IPS-15b (cell line): ENCODE measurements around the gene MRTFB.
"Not testable (repeated sequence)": the region's sequence is repeated elsewhere in the genome, so short reads cannot be mapped to it uniquely, and the experiment has no call there.

Experiments
- H3K27me3 ChIP-seq: one replicate; pipeline ENCODE4 v1.6.1; 2013; ENCODE audit warnings: low read length; ENCODE audit not compliant: control insufficient read depth, insufficient read depth
- H3K36me3 ChIP-seq: one replicate; pipeline ENCODE4 v1.6.1; 2013; ENCODE audit warnings: low read length; ENCODE audit not compliant: control insufficient read depth, insufficient read depth
- H3K4me1 ChIP-seq: one replicate; pipeline ENCODE4 v1.6.1; 2013; ENCODE audit warnings: mild to moderate bottlenecking, low read length; ENCODE audit not compliant: control insufficient read depth, insufficient read depth
- H3K4me3 ChIP-seq: one replicate; pipeline ENCODE4 v1.5.1; 2013; ENCODE audit warnings: low read depth, low read length
- H3K9ac ChIP-seq: one replicate; pipeline ENCODE4 v1.6.1; 2013; ENCODE audit warnings: low read depth, mild to moderate bottlenecking, low read length
- H3K9me3 ChIP-seq: one replicate; pipeline ENCODE4 v1.6.1; 2013; ENCODE audit warnings: mild to moderate bottlenecking, low read length; ENCODE audit not compliant: control insufficient read depth, insufficient read depth

The MRTFB gene

DNA sequence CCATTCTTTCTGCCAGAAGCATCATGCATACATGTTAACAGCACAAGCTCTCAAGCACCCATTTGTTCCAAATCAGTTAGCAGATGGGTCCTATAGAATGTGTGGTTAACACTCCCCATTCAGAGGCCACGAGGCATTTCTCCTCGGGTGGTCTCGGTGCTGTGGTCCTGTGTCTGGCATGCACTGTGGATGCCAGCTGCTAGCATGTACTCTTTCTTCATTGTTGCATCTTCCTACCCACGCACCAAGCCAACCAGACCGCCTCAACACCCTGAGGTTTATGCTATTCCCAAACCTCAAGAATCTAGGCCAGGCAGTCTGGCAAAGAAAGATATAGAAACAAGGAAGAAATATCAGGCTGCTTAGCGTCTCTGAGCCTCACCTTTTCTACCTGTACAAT lies 27.8 kb upstream of the MRTFB start:
- no peaks in the 10 kb centered on the region for H3K4me1 ChIP-seq
- H3K4me3 ChIP-seq = no peak overlapping the region
- H3K9me3 ChIP-seq = no peaks in the 10 kb centered on the region

DNA sequence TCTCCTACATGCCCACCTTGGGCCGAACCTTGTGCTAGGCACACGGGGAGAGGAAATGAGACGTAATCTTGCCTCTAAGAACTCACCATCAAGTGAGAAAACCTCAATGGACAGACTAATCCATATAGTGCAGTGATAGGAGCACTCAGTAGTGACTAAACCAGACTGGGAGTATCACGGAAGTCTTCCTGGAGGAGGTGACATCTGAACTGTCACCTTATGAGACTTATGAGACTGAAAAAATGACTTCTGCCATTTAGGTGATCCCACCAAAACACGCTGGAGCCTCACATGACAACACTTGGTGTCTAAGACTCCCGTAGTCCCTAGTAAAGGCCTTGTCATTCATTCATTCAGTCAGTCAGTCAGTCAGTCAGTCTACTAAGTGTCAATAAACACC lies 27.3 kb upstream of the MRTFB start:
- no peaks in the 10 kb centered on the region for H3K4me1 ChIP-seq
- H3K27me3 ChIP-seq = no peaks in the 10 kb centered on the region
- H3K36me3 ChIP-seq = no peaks in the 10 kb centered on the region

More for the DNA sequence above, 27.8 kb upstream of the MRTFB start:
- Histone ChIP-seq H3K9ac (no peak overlapping the region), H3K36me3 (no peaks in the 10 kb centered on the region), H3K27me3 (no peaks in the 10 kb centered on the region)

DNA sequence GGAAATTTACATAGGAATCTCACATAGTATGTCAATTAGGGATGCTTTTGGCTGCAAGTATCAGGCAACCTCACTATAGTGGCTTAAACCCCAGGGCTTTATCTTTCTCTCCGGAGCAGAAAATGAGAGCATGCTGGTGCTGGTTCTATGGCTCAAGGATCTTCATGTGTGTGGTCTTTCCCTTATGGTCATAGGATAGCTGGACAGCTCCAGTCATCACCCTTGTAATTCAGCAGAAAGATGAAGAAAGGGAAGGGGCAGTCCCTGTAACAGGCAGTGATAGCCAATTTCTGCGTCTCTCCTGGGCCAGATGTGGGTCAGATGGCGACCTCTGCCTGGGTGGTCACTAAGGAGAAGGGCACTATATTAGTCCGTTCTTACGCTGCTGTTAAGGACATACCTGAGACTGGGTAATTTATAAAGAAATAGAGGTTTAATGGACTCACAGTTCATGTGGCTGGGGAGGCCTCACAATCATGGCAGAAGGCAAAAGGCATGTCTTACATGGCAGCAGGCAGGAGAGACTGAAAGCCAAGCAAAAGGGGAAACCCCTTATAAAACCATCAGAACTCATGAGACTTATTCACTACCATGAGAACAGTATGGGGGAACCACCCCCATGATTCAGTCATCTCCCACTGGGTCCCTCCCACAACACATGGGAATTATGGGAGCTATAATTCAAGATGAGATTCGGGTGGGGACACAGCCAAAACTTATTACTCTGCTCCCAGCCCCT lies 23.8 kb upstream of the MRTFB start:
- H3K27me3 ChIP-seq, H3K4me3 ChIP-seq, H3K9ac ChIP-seq, H3K9me3 ChIP-seq, H3K36me3 ChIP-seq: not testable (repeated sequence)
- H3K4me1 ChIP-seq = peaks cover 11% of the 10 kb centered on the region

More for the DNA sequence above, 27.3 kb upstream of the MRTFB start:
- Histone ChIP-seq H3K9me3 (no peaks in the 10 kb centered on the region), H3K9ac (no peak overlapping the region), H3K4me3 (no peak overlapping the region)

DNA sequence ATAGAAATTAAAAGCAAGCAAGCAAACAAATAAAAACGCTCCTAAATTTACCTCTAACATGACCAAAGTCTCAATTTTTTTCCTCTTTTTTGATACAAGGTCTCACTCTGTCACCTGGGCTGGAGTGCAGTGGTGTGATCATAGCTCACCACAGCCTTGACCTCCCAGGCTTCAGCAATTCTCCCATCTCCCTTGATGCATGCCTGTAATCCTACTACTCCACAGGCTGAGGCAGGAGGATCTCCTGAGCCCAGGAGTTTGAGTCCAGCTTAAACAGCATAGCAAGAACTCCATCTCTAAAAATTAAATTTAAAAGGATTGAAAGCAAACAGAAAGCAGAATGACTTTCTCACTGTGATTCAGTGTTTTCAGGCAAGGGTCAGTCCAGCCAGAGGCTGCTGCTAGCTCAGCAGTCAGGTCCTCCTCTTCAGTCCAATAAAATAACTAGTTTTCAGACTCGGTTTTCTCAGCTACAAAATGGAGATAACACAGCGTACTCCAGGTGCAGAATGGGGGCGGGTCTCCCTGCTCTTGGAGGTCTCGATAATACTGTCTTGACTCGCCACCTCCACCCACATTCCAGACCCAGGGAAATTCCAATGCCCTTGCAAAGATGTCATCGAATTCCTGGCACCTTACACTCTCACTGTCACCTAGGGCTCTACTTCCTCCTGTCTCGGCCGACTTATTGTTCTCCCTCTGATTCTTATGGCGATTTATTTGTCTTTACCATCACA lies 20.7 kb upstream of the MRTFB start:
- H3K9ac ChIP-seq = peak overlapping the region; percentile 16
- peaks cover 11% of the 10 kb centered on the region for H3K4me1 ChIP-seq
- no peaks in the 10 kb centered on the region for H3K36me3 ChIP-seq
- no peak overlapping the region for H3K4me3 ChIP-seq
- no peaks in the 10 kb centered on the region for H3K9me3 ChIP-seq
- H3K27me3 ChIP-seq = no peaks in the 10 kb centered on the region

DNA sequence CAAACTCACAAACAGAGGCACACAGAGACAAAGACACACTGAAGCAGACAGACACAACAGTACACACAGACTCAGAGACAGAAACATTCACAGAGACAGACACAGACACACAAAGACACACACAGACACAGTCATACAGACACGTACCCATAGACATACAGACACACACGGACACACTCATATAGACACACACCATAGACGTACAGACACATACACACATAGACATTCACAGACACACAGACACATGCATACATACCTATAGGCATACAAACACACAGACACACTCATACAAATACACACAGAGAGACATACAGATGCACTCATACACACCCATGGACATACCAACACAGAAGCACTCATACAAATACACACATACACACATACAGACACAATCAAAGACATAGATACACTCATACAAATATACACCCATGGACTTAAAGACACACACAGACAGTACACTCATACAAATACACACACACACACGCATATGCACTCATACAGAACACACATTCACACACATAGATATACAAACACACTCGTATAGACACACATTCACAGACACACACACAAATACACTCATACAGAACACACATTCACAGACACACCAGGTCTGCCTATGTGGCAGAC lies 19.9 kb upstream of the MRTFB start:
- no peak overlapping the region for H3K4me3 ChIP-seq
- H3K4me1 ChIP-seq = peaks cover 11% of the 10 kb centered on the region
- no peaks in the 10 kb centered on the region for H3K9me3 ChIP-seq
- no peaks in the 10 kb centered on the region for H3K36me3 ChIP-seq
- no peak overlapping the region for H3K9ac ChIP-seq
- no peaks in the 10 kb centered on the region for H3K27me3 ChIP-seq

DNA sequence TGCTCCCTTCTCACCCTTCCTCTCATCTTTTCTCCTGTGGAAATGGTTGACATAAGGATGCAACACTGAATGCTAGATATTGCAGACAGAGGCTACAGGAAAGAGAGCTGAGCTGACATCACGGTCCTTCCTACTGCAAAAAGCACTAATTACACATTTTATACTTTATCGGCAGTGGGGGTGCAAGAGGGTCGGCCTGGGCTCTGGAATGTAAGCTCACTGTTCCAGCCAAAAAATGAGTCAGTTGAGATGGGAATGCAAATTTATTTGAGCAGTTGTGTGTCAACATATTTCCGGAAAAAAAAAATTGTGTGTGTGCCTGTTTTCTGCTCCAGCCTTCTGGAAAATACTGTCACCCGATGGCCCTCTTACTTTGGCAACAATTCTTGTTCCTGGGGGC lies 14.1 kb upstream of the MRTFB start:
- H3K4me3 ChIP-seq = no peak overlapping the region
- H3K9ac ChIP-seq = no peak overlapping the region
- H3K9me3 ChIP-seq = no peaks in the 10 kb centered on the region
- no peaks in the 10 kb centered on the region for H3K4me1 ChIP-seq
- no peaks in the 10 kb centered on the region for H3K36me3 ChIP-seq
- H3K27me3 ChIP-seq = no peaks in the 10 kb centered on the region

DNA sequence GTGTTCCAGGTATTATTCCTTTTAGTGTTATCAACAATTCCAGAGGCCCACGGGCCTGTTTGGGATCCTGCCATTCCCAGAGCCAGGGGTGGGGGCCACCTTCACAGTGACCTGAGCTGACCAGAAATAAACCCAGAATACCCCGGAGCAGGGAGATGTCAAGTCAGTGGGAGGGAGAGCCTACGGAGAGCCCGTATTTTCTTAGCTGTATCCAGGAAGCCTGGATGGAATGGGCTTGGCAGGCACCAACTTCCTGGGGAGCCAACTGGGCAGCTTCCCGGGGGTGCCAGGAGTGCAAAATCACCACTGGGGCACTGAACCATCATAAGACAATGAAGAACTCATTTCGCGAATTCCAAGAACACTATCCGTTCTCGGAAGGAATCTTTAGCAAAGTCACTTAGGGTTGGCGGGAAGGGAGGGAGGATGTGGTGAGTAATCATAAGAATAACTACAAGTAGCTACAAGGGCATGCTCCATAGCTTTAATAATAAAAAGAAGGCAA lies 13.2 kb upstream of the MRTFB start:
- Histone ChIP-seq H3K36me3 (no peaks in the 10 kb centered on the region), H3K9me3 (no peaks in the 10 kb centered on the region), H3K9ac (no peak overlapping the region), H3K27me3 (no peaks in the 10 kb centered on the region), H3K4me1 (no peaks in the 10 kb centered on the region), H3K4me3 (no peak overlapping the region)

DNA sequence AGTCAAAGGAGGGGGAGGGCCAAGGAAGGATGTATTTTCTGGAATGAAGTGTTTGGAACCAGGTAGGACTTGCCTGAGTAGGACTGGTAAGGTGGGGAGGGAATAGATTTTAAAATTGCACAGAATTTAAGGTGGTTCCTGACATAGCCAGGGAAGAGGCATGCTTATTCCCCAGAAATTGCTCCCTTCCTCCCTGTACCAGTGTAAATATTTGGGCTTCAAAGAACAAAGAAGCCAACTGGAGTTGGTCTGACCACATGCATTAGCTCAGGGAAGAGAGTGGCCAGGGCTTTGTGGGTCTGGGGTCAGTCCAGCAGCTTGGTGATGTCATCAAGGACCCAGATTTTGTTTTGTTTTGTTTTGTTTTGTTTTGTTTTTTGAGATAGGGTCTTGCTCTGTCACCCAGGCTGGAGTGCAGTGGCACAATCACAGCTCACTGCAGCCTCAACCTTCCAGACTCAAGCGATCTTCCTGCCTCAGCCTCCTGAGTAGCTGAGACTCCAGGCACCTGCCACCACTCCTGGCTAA lies 9.3 kb upstream of the MRTFB start:
- Histone ChIP-seq H3K36me3 (no peaks in the 10 kb centered on the region), H3K9ac (no peak overlapping the region), H3K4me1 (no peaks in the 10 kb centered on the region), H3K27me3 (no peaks in the 10 kb centered on the region), H3K4me3 (no peak overlapping the region), H3K9me3 (no peaks in the 10 kb centered on the region)

DNA sequence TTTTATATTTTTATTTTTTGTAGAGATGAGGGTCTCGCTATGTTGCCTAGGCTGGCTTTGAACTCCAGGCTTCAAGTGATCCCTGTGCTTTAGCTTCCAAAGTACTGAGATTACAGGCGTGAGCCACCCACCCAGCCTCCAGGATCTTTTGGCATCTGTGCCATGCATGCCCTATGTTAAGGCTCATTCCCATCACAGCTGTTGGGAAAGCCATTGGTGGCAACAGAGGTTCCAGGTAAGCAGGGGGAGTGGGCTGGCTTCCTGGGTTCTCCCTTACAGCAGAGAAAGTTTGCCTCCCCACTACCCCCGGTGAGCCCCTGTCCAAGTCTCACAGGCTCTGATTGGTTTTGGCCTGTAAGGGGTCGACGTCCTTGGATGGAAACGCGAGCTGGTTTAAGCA lies 8.9 kb upstream of the MRTFB start:
- Histone ChIP-seq H3K4me3 (no peak overlapping the region), H3K9ac (no peak overlapping the region), H3K4me1 (no peaks in the 10 kb centered on the region), H3K36me3 (no peaks in the 10 kb centered on the region), H3K9me3 (no peaks in the 10 kb centered on the region), H3K27me3 (no peaks in the 10 kb centered on the region)

DNA sequence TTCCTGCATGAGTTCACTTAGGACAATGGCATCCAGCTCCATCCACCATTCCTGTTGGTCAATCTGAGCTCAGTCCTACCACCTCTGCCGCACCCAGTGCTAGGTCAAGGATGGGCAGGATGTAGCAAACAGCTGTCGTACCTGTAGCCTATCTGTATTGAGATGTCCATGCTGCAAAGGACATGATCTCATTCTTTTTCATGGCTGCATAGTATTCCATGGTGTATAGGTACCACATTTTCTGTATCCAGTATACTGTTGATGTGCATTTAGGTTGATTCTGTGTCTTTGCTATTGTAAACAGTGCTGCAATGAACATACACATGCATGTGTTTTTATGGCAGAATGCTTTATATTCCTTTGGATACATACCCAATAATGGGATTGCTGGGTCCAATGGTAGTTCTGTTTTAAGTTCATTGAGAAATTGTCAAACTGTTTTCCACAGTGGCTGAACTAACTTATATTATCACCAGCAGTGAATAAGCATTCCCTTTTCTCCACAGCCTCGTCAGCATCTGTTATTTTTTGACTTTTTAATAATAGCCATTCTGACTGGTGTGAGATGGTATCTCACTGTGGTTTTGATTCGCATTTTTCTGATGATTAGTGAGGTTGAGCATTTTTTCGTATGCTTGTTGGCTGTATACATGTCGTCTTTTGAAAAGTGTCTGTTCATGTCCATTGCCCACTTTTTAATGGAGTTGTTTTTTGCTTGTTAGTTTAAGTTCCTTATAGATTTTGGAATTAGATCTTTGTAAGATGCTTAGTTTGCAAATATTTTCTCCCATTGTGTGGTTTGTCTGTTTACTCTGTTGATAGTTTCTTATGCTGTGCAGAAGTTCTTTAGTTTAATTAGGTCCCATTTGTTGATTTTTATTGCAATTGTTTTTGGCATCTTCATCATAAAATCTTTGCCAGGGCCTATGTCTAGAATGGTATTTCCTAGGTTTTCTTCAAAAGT lies 7.2 kb upstream of the MRTFB start:
- Histone ChIP-seq H3K9me3 (no peaks in the 10 kb centered on the region), H3K36me3 (no peaks in the 10 kb centered on the region), H3K27me3 (no peaks in the 10 kb centered on the region), H3K4me1 (no peaks in the 10 kb centered on the region), H3K4me3 (no peak overlapping the region), H3K9ac (no peak overlapping the region)

DNA sequence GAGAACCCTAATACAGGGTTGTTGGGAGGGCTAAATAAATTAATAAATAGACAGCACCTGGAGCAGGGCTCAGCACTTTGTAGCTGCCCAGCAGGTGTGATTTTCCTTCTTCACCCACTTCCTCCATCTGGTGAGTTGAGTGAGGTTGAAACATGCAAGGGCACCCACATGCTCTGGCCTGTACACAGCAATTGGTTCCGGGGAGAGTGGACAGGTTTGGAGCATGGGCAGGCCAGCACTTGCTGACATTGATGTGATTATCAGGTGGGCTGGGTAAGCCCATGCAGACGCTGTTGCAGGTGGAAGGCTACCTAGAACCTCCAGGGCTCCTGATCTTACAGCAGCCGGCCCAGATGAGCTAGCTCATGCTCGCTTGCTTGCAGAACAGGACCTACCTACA lies 1.3 kb upstream of the MRTFB start:
- no peak overlapping the region for H3K9ac ChIP-seq
- H3K36me3 ChIP-seq = no peaks in the 10 kb centered on the region
- H3K4me1 ChIP-seq = no peaks in the 10 kb centered on the region
- no peak overlapping the region for H3K4me3 ChIP-seq
- H3K9me3 ChIP-seq = no peaks in the 10 kb centered on the region
- no peaks in the 10 kb centered on the region for H3K27me3 ChIP-seq
